ENCODE data around the gene LPP. TPM values are rescaled to one million over a fixed set of nuclear protein-coding genes. Genes with fewer than 3 reads are reported as not detected.

LPP gene
- total RNA-seq, 6 donors from 2014 or later: 86.0 to 196 (median 160) TPM

DNA sequence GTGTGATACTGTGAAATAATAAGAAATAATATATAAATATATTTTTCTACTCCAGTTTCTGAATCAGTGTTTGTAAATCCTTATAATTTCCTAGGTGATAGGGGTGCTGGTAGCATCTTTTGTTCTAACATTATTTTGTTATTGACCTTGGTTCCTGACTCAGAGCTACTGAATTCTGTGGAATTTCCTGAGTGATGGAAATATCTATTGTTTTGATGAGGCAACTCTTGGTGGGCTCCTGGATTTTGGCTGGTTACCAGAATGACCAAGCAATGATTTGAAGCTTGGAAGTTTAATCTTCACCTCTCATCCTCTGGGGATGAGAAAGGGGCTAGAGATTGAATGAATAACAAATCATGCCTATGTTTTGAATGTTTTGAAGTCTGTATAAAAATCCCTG, 377.3 kb downstream of the LPP start:
- no peak overlapping the region for H3K27ac ChIP-seq
- H3K9me3 ChIP-seq: no peaks in the 10 kb centered on the region
- no peaks in the 10 kb centered on the region for H3K4me1 ChIP-seq
- ATAC-seq (ENCODE audit: low FRiP score in 2 of 2) (no peak), DNase-seq (no peak)
- no peaks in the 10 kb centered on the region for H3K36me3 ChIP-seq
- H3K27me3 ChIP-seq: no peaks in the 10 kb centered on the region
- no peak for TF ChIP-seq POLR2AphosphoS5 (IDR thresholded peaks at IDR 0.05)
- TF ChIP-seq CTCF (IDR thresholded peaks at IDR 0.05): no peak
- TF ChIP-seq POLR2A (IDR thresholded peaks at IDR 0.05): no peak
- TF ChIP-seq EP300 (IDR thresholded peaks at IDR 0.05): no peak
- no peak overlapping the region for H3K4me3 ChIP-seq

GRCh38 chr3:188533172-188533571, 379.2 kb downstream of the LPP start:
- ATAC-seq (ENCODE audit: low FRiP score in 2 of 2) (no peak), DNase-seq (no peak)
- Histone ChIP-seq H3K4me3 (no peak overlapping the region), H3K27ac (no peak overlapping the region), H3K9me3 (no peaks in the 10 kb centered on the region), H3K36me3 (no peaks in the 10 kb centered on the region), H3K27me3 (no peaks in the 10 kb centered on the region), H3K4me1 (no peaks in the 10 kb centered on the region)
- 90% methylated on average over 1 of the region's 1 CpG for WGBS, 2 donors
- TF ChIP-seq CTCF (IDR thresholded peaks at IDR 0.05) (no peak), EP300 (IDR thresholded peaks at IDR 0.05) (no peak), POLR2AphosphoS5 (IDR thresholded peaks at IDR 0.05) (no peak), POLR2A (IDR thresholded peaks at IDR 0.05) (no peak)

GRCh38 chr3:188533612-188534357, 379.8 kb downstream of the LPP start:
- H3K36me3 ChIP-seq: no peaks in the 10 kb centered on the region
- H3K27me3 ChIP-seq: no peaks in the 10 kb centered on the region
- H3K27ac ChIP-seq: no peak overlapping the region
- DNase-seq (no peak), ATAC-seq (ENCODE audit: low FRiP score in 2 of 2) (no peak)
- H3K4me3 ChIP-seq: no peak overlapping the region
- TF ChIP-seq EP300 (IDR thresholded peaks at IDR 0.05): no peak
- TF ChIP-seq CTCF (IDR thresholded peaks at IDR 0.05): no peak
- no peak for TF ChIP-seq POLR2AphosphoS5 (IDR thresholded peaks at IDR 0.05)
- 95 to 97% methylated on average over 4 of the region's 4 CpGs for WGBS, 2 donors
- H3K9me3 ChIP-seq: no peaks in the 10 kb centered on the region
- no peaks in the 10 kb centered on the region for H3K4me1 ChIP-seq

DNA sequence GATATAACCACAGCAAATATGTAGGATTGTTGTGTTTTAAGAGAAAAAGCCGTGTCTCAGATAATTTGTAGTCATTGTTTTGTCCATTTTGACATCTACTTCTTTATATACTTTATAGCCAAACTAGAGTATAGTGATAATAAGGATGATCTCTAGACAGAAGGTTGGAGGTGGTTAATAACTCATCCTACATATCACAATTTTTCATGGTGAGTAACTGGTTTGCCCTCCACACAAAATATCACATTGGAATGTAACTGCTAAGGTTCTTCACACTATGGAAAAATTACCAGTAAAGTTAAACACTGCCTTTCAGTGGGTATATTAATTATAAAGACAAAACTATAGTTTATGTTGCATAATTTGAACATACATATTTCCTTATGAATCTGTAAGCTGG, 380.7 kb downstream of the LPP start:
- WGBS, 2 donors: 95 to 96% methylated on average over 1 of the region's 1 CpG

More for the DNA sequence above, 380.7 kb downstream of the LPP start:
- H3K36me3 ChIP-seq: no peaks in the 10 kb centered on the region
- no peak for DNase-seq
- no peaks in the 10 kb centered on the region for H3K4me1 ChIP-seq
- H3K27ac ChIP-seq: no peak overlapping the region
- H3K4me3 ChIP-seq: no peak overlapping the region
- ATAC-seq (ENCODE audit: low FRiP score in 2 of 2): no peak
- H3K9me3 ChIP-seq: no peaks in the 10 kb centered on the region
- no peak for TF ChIP-seq EP300 (IDR thresholded peaks at IDR 0.05)
- no peak for TF ChIP-seq POLR2AphosphoS5 (IDR thresholded peaks at IDR 0.05)
- no peak for TF ChIP-seq POLR2A (IDR thresholded peaks at IDR 0.05)
- TF ChIP-seq CTCF (IDR thresholded peaks at IDR 0.05): no peak
- H3K27me3 ChIP-seq: no peaks in the 10 kb centered on the region
